Stimulated activated CD4-positive, alpha-beta T cell treated with anti-CD3 and anti-CD28 coated beads, Interleukin-4, amount 100 ng/mL, for 48 hours (primary cell): ENCODE data around the gene TSPOAP1.
A peak's percentile ranks its signal among the peaks of the same experiment; 100 is the strongest.

Source experiments
- DNase-seq, 2 donors: peaks; one replicate each; pipeline ENCODE4 v3.0.0-alpha.2; 2020; ENCODE audit warnings: low read depth in 2 of 2

TSPOAP1 gene

GRCh38 chr17:58329035-58329809 is 627 bp upstream of the TSPOAP1 start:
- DNase-seq, result peak; percentile 81 to 85

GRCh38 chr17:58327363-58328194 is 1.0 kb downstream of the TSPOAP1 start:
- DNase-seq, result no peak

GRCh38 chr17:58326609-58327362 is 1.8 kb downstream of the TSPOAP1 start:
- no peak for DNase-seq

- DNase-seq, result no peak
These were observed 2.6 kb downstream of the TSPOAP1 start for GRCh38 chr17:58325976-58326468.

GRCh38 chr17:58325289-58325726 is 3.3 kb downstream of the TSPOAP1 start:
- DNase-seq, result no peak

DNA sequence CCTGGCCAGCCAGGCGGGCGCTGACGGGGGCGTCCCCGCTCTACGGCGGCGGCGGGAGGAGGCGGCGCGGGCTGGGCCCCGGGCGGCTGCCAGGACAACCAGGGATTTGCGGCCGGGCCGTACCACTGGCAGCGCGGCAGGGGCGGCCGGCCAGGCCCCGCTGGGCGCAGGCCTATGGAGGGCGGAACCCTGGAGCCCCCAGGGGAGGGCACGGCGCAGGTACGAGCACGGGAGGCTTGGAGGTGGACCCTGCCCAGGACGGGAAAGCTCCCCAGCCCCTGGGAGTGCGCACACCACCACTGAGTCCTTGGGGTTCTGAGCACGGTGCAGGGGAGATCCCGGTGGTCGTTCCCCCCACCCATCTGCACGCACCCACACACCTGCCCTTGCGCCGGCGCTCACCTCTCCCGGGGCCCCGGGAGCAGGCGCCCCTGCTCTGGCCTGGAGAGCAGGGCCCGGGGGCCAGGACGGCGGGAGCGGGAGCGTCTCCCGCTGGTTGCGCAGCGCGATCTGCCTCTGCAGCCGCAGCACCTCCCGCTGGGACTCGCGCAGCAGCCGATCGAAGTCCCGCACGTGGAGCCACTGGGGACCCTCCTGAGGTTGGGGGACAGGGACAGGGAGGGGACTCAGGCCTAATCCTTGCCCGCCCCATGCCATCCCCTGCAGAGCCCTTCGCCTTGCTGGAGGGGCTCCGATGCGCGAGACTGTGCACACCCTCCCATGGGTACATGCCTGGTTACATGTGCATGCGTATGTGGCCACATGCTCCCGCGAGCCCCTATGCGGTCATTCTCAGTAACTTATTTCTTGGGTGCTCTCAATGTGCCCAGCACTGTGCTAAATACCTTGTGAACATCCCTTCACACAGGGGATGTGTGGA is 3.9 kb downstream of the TSPOAP1 start:
- no peak for DNase-seq

- no peak for DNase-seq
These were observed 4.6 kb downstream of the TSPOAP1 start for GRCh38 chr17:58324056-58324408.

GRCh38 chr17:58323366-58324055 is 5.1 kb downstream of the TSPOAP1 start:
- DNase-seq, result no peak

- no peak for DNase-seq
These were observed 5.9 kb downstream of the TSPOAP1 start for GRCh38 chr17:58322581-58323185.

- DNase-seq, result no peak
These were observed 6.7 kb downstream of the TSPOAP1 start for GRCh38 chr17:58321571-58322525.

- DNase-seq, result no peak
These were observed 7.8 kb downstream of the TSPOAP1 start for GRCh38 chr17:58320570-58321323.

DNA sequence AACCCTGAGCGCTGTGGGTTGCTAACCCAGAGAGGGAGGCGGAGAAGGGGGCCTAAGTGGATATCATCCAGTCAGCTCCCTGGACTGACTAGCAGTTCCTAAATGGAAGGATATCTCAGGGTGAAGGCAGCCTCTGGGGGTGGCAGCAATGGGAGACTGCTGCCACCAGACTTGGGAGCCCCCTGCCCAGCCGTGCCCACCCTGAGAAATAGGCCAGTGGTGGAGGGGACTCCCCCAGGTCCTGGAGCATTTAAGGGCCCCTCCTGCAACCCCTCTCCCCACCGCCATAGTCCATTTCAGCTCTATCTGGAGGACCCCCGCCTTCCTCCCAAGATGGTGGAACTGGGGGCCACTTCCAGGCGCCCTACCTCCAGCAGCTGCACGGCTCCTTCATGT is 8.4 kb downstream of the TSPOAP1 start:
- no peak for DNase-seq

DNA sequence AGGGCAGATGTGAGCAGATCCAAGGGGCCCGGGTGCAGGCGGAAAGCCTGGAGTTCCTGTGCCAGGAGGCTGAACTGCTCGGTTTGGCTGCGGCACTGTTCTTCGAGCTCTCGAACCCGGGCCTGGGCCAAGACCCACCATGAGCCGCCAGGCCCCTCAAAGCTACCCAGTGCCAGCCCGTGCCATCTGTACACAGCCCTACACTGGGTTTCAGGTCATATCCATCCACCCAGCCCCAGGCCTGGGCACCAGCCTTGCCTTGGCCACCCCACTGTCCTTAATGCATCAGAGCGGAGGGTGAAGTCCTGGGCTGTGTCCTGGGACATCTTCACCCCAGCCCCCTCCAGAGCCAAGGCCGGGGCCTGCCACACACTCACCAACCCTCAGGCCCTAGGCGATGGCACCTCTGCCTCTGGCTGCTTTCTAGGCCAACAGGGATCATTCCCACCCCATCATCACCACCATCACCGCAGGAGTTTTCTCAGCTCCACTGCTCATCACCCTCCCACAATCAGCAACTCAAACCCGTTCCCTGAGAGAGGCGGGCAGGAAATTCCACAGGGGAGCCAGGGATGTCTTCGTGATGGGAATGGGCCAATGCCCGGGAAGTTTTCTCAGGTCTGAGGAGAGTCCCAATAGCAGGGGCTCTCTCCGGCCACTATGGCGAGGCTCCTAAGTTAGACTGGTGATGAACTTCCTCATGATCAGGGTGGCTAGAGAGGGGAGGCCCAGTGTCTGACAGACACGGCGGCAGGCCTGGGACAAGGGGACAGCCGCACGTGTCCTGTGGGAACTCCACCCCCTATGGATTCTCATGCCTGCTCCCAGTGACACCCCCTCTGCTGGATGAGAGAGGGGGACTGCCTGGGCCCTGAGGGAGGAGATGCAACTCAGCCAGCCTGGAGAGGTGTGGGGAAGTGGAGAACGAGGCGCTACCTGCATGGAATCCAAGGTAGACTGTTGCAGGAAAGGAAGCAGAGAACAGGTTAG is 9.1 kb downstream of the TSPOAP1 start:
- no peak for DNase-seq

- DNase-seq, result no peak
These were observed 9.9 kb downstream of the TSPOAP1 start for GRCh38 chr17:58318627-58319172.

- DNase-seq, result no peak
These were observed 10.5 kb downstream of the TSPOAP1 start for GRCh38 chr17:58318065-58318481.

GRCh38 chr17:58317421-58318064 is 11.1 kb downstream of the TSPOAP1 start:
- peak; percentile 53 to 63 for DNase-seq
